NCI-H82 (cell line): ENCODE results near the gene F11R.
"Not testable (repeated sequence)": the region's sequence is repeated elsewhere in the genome, so short reads cannot be mapped to it uniquely, and the experiment has no call there.

Source experiments
- DNase-seq: peaks from one replicate; lab custom pipeline; 2025; lab: John Stamatoyannopoulos, UW

F11R gene

GRCh38 chr1:161020509-161021164, at the start of gene F11R:
F11R (minus strand) TSS chr1:161021152; CDS start chr1:161021073, 79 bp downstream.
- peak; percentile 68 for DNase-seq

DNA sequence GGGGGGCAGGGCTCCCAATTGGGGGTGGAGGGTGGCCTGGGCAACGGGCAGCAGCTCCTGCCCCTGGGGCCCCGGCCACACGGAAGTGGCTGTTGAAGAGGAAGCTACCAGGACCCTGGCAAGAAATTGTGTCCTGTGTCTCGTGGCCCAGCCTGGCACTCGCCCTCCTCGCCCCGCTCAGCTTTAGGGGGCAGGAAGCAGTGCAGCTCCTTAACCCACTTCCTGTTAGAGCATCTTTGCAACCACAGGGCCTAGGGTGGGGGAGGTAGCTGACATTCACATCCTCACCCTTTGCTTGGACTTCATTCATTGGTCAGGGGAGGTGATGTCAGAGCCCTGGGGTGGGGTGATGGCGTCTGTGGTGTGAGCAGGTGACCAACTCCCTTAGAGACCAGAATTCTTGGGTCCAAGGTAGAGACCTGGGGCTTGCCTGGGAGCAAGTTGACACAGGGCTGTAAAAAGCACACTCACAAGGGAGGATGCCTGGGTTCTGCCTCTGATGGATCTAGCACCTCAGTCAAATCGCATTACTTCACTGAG, 48.8 kb upstream of the F11R start, which contains the start of gene ARHGAP30:
Gene ARHGAP30 (minus strand): TSS at position 161 of the 540 bp plus-strand sequence. CDS start 267 bp downstream, outside the sequence.
- DNase-seq: no peak

- no peak for DNase-seq
These were observed 48.3 kb upstream of the F11R start for GRCh38 chr1:161069241-161069640.

- peak; percentile 62 for DNase-seq
These were observed 47.6 kb upstream of the F11R start for GRCh38 chr1:161068306-161069234.

DNA sequence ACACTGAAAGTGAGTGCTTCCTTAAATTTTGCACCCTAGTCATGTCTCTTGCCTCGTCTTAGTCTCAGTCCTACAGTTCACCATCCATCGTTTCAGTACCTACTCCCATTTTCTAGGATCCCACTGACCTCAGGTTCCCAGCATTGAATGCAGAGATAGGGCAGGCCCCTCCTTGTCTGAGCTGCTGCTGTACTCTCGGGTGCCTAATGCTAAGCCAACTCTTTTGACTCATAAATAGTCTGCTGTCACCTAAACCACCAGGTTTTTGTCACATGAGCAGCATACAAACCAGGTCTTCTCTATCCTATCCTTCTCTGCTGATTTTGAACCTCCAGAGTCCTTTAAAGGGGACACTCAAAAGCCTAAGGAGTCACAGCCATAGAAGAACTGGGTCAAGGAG, 45.7 kb upstream of the F11R start:
- no peak for DNase-seq

DNA sequence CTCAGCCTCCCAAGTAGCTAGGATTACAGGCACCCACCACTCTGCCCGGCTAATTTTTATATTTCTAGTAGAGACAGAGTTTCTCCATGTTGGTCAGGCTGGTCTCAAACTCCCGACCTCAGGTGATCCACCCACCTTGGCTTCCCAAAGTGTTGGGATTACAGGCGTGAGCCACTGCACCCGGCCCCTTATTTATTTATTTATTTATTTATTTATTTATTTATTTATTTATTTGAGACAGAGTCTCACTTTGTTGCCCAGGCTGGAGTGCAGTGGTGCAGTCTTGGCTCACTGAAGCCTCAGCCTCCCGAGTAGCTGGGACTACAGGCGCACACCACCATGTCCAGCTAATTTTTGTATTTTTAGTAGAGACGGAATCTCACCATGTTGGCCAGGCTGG, 44.7 kb upstream of the F11R start:
- not testable (repeated sequence) for DNase-seq

GRCh38 chr1:161063936-161064335, 43.0 kb upstream of the F11R start:
- not testable (repeated sequence) for DNase-seq

DNA sequence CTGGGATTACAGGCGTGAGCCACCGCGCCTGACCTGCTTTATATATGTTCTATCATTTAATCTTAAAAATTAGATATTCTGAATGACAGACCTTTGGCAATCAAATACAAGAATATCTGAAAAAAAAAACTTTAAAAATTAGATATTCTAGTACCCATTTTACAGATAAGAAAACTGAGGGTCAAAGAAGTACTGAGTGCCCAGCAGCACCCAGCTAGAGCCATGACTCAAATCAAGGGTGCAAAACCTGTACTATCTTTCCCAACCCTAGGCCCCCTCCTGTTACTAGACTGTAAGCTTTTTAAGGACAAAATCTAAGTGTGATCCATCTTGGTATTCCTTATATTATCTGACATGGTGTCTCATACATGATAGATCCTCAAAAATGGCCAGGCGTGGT, 40.5 kb upstream of the F11R start:
- no peak for DNase-seq

DNA sequence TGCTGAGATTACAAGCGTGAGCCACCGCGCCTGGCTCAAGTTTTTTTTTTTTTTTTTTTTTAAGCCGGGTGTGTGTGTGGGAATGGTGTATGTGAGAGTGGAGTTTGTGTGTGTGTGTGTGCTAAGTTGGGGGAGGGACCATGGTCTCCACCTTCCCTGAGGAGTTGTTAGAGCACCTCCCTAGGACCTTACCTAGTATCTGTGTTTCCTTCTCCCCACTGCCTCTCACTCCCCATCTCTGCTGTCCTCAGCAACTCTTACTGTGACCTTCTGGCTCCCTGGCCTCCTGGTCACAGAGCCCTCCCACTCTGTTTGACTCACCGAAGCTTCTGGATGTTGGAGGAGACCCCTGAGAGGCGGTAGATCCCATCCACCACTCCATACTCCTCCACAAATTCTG, 38.3 kb upstream of the F11R start:
- no peak for DNase-seq

DNA sequence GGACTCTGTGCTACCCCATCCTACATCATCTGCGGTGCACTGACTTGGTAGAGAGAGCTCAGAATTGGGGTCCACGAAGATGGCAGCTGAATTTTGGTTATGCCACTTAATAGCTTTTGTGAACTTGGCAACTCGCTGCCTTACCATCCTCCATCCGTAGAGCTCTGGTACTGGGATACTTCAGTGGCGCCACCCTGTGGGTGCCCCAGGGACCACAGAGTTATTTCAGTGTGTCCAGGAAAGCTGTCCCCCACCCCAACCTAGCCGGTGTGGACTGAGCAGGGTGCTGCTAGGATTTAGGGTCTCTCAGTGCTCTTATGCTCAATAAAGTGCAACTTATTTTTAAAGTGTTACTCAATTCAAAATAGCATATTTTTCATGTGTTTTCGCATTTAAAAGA, 33.9 kb upstream of the F11R start:
- no peak for DNase-seq

- DNase-seq: no peak
These were observed 33.3 kb upstream of the F11R start for GRCh38 chr1:161054232-161054631.

GRCh38 chr1:161052899-161053298, 31.9 kb upstream of the F11R start:
- DNase-seq: no peak

DNA sequence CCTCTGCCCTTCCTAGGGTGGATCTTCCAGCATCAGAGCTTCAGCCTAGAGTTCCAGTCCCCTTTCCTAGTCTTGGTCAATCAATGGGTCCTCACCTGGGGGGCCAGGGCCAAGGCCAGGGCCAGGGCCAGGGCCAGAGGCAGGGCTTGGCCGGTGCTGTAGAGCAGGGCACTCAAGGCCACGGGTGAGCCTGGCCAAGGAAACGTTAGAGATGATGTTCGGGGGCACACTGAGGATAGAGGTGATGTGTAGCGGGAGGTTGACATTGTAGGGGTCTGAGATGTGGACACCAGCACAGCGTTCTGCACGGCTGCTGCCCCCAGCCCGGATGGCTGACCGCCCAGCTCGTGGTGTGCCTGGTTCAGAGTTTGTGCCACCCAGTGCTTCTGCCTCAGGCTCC, 30.3 kb upstream of the F11R start:
- no peak for DNase-seq

GRCh38 chr1:161048949-161049722, 28.2 kb upstream of the F11R start:
- no peak for DNase-seq

GRCh38 chr1:161047436-161048420, 26.8 kb upstream of the F11R start:
- DNase-seq: no peak

DNA sequence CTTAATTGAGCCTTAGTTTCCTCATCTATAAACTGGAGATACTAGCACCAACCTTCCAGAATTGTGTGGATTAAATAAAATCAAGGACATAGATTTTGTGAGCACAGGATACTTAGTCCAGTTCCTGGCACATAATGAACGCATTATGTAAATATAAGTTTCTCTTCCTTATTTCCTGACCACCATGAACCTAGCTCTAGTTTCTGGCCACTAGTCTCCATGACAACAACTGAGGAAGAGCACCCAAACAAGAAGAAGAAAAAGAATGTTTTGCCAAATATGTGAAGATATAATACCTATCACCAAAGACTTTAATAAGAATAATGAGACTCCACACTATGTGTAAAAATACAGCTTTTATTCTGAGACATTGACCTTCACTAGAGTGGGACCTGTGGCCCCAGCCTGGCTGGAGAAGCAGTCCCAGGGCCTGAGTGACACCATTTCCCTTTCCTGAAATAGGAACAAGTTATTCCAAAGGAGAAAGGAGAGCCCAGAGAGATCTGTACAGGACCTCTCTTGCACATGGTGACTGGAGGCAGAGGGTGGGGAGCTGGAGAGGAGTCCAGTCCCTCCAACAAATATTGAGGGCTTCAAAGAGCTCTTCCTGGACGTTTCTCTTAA, 25.8 kb upstream of the F11R start:
- DNase-seq: no peak

GRCh38 chr1:161045736-161046604, 25.0 kb upstream of the F11R start, which contains the start of gene USF1:
USF1 (minus strand) TSS chr1:161045977; CDS start chr1:161043275, 2,702 bp downstream.
- peak; percentile 99 for DNase-seq

DNA sequence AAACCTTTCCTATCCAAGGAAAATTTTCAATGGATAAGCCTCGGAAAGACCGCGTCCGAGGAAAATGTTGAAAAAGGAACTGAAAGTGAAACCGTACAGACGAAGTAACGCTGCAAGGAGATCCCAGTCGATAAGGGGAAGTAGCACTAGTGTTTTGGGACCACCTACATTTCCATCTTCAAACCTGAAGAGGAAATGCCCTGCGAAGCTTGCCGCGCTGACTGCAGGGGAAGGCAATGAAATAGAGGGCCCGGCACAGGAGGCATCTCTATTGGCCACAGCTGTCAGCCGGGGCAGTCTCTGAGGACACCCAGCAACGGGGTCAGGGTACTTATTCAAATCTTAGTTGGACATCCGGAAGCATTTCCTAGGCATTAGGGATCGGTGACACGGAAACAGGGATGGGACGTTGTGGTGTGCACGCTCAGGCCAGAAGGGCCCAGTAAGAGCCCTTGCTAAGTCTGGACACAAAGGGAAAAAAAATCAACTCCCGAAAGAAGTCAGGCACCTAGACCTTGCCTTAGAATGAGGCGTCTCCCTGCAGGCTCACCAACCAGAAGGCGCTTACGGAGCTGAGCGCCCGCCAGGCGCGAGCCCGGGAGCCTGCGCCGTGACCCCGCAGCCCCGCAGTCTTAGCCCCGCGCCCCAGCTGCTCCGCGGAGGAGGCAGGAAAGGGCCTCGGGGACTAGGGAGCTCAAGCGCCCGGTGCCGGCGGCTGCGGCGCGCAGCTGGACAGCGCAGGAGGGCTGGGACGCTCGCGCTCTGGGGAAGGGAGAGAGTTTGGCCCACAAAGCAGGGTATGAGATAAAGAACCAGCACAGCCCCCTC, 24.2 kb upstream of the F11R start:
- DNase-seq: peak; percentile 94
